Bronchus fibroblast of lung (primary cell): ENCODE results near the gene SLAIN1. TPM values are rescaled to one million over a fixed set of nuclear protein-coding genes. Genes with fewer than 3 reads are reported as not detected.

Experiments
- total RNA-seq: library from RNA; depleted of rRNA; stranded (reverse); fragments of >200 nt; gene quantifications from 2 replicates; pipeline ENCODE4 v1.2.3, GENCODE V29; 2015

SLAIN1 gene
- total RNA-seq: 0.15 and 0.17 TPM in 2 replicates

GRCh38 chr13:77697217-77698103, at the start of gene SLAIN1:
SLAIN1 (plus strand) TSS chr13:77697687; CDS start chr13:77697914, 227 bp downstream.

Other genes with a start within 250 kb of the SLAIN1 start
- not detected in 2 replicates for gene SCEL, start 162.0 kb upstream of the SLAIN1 start, total RNA-seq
- gene EDNRB, start 221.1 kb downstream of the SLAIN1 start, total RNA-seq: 0.34 and 1.2 TPM in 2 replicates